ENCODE data around the gene TRPM4.

TRPM4 gene

DNA sequence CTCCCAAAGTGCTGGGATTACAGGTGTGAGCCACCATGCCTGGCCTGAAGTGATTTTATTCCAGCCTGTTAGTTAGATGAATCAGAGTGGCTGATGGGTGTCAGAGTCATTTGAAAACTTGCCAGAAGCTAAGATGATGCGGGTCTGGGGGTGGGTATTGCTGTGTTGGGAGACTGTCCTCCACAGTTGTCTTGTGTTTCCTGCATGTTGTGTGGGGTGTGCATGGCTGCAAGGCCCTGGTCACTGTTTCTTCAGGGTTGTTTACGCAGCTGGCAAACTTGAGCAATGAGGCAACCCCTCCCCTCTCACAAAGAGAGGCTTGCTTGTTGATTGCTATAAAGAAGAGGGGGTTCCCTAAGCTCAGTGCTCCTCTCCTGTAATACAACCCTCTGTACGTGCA, 71.8 kb downstream of the TRPM4 start:
- Histone ChIP-seq H3K9me2 (replicated peaks; ENCODE audit: low read depth, low read length) (no peaks in the 10 kb centered on the region), H3K4me1 (ENCODE audit: insufficient read depth, low read length, poor library complexity, severe bottlenecking) (no peaks in the 10 kb centered on the region), H3F3A (ENCODE audit: low read depth) (no peaks in the 10 kb centered on the region), H3K9me3 (ENCODE audit: insufficient read depth, low read depth, low read length) (no peaks in the 10 kb centered on the region), H3K4me3 (ENCODE audit: low read length, poor library complexity, severe bottlenecking) (no peak overlapping the region), H3K4me2 (ENCODE audit: low read depth, low read length, poor library complexity, severe bottlenecking) (no peak overlapping the region), H2AFZ (ENCODE audit: low read length) (no peak overlapping the region), H3K27me3 (ENCODE audit: insufficient read depth, low read length, poor library complexity, severe bottlenecking) (no peaks in the 10 kb centered on the region), H3K9ac (ENCODE audit: low read depth, low read length, poor library complexity, severe bottlenecking) (no peak overlapping the region), H3K36me3 (ENCODE audit: insufficient read depth, low read length) (no peaks in the 10 kb centered on the region), H3K79me2 (ENCODE audit: insufficient read depth, low read length) (no peaks in the 10 kb centered on the region), H4K20me1 (ENCODE audit: insufficient read depth, low read length, poor library complexity, severe bottlenecking) (no peaks in the 10 kb centered on the region)
- TF ChIP-seq EZH2phosphoT487 (IDR thresholded peaks at IDR 0.05; ENCODE audit: borderline replicate concordance): no peak
- TF ChIP-seq, protein P1, sequence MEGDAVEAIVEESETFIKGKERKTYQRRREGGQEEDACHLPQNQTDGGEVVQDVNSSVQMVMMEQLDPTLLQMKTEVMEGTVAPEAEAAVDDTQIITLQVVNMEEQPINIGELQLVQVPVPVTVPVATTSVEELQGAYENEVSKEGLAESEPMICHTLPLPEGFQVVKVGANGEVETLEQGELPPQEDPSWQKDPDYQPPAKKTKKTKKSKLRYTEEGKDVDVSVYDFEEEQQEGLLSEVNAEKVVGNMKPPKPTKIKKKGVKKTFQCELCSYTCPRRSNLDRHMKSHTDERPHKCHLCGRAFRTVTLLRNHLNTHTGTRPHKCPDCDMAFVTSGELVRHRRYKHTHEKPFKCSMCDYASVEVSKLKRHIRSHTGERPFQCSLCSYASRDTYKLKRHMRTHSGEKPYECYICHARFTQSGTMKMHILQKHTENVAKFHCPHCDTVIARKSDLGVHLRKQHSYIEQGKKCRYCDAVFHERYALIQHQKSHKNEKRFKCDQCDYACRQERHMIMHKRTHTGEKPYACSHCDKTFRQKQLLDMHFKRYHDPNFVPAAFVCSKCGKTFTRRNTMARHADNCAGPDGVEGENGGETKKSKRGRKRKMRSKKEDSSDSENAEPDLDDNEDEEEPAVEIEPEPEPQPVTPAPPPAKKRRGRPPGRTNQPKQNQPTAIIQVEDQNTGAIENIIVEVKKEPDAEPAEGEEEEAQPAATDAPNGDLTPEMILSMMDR (conservative IDR thresholded peaks at IDR 0.05; ENCODE audit: low read length): no peak

DNA sequence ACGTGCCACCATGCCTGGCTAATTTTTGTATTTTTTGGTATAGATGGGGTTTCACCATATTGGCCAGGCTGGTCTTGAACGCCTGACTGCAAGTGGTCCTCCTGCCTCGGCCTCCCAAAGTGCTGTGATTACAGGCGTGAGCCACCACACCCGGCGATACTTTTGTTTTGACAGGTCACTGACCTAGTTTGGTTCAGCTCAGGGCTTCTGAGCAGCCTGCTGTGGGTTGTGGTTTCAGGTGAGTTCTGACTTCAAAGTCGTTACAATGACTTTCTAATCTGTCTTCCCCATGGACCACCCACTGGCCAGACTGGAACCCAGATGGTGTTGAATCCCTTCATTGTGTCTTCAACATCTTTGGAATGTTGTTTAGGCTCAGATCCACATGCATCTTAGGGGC, 73.8 kb downstream of the TRPM4 start:
- no peak overlapping the region for H3K4me3 ChIP-seq (ENCODE audit: low read length, poor library complexity, severe bottlenecking)

DNA sequence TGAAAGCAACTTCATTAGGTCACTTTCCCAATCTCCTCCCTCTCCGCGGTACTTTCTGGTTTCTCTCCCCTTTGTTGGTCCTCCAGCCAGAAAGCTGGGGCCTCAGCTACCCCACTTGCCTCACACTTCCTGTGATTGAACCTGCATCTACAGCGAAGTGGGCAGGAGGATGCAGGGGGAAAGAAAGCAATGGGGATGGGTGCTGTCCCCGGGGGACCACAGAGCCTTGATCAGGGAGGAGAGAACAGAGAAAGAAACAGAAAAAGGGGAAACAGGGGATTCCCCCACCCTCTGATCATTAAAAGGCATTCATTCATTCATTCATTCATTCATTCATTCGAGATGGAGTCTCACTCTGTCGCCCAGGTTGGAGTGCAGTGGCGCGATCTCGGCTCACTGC, 74.2 kb downstream of the TRPM4 start:
- TF ChIP-seq, protein P1 (conservative IDR thresholded peaks at IDR 0.05; ENCODE audit: low read length): no peak
- no peak for TF ChIP-seq EZH2phosphoT487 (IDR thresholded peaks at IDR 0.05; ENCODE audit: borderline replicate concordance)
- H3K27me3 ChIP-seq (ENCODE audit: insufficient read depth, low read length, poor library complexity, severe bottlenecking): no peaks in the 10 kb centered on the region
- no peaks in the 10 kb centered on the region for H3K4me1 ChIP-seq (ENCODE audit: insufficient read depth, low read length, poor library complexity, severe bottlenecking)
- no peak overlapping the region for H2AFZ ChIP-seq (ENCODE audit: low read length)
- H3K9me3 ChIP-seq (ENCODE audit: insufficient read depth, low read depth, low read length): no peaks in the 10 kb centered on the region
- no peaks in the 10 kb centered on the region for H3K9me2 ChIP-seq (replicated peaks; ENCODE audit: low read depth, low read length)
- no peaks in the 10 kb centered on the region for H3K79me2 ChIP-seq (ENCODE audit: insufficient read depth, low read length)
- no peaks in the 10 kb centered on the region for H3K36me3 ChIP-seq (ENCODE audit: insufficient read depth, low read length)
- no peaks in the 10 kb centered on the region for H3F3A ChIP-seq (ENCODE audit: low read depth)
- H3K4me2 ChIP-seq (ENCODE audit: low read depth, low read length, poor library complexity, severe bottlenecking): no peak overlapping the region
- no peak overlapping the region for H3K4me3 ChIP-seq (ENCODE audit: low read length, poor library complexity, severe bottlenecking)
- H3K9ac ChIP-seq (ENCODE audit: low read depth, low read length, poor library complexity, severe bottlenecking): no peak overlapping the region
- H4K20me1 ChIP-seq (ENCODE audit: insufficient read depth, low read length, poor library complexity, severe bottlenecking): no peaks in the 10 kb centered on the region

More for the DNA sequence above, 73.8 kb downstream of the TRPM4 start:
- Histone ChIP-seq H3K79me2 (ENCODE audit: insufficient read depth, low read length) (no peaks in the 10 kb centered on the region), H3K9me3 (ENCODE audit: insufficient read depth, low read depth, low read length) (no peaks in the 10 kb centered on the region), H3K36me3 (ENCODE audit: insufficient read depth, low read length) (no peaks in the 10 kb centered on the region), H3K4me1 (ENCODE audit: insufficient read depth, low read length, poor library complexity, severe bottlenecking) (no peaks in the 10 kb centered on the region), H3K27me3 (ENCODE audit: insufficient read depth, low read length, poor library complexity, severe bottlenecking) (no peaks in the 10 kb centered on the region), H2AFZ (ENCODE audit: low read length) (no peak overlapping the region), H3F3A (ENCODE audit: low read depth) (no peaks in the 10 kb centered on the region), H4K20me1 (ENCODE audit: insufficient read depth, low read length, poor library complexity, severe bottlenecking) (no peaks in the 10 kb centered on the region), H3K4me2 (ENCODE audit: low read depth, low read length, poor library complexity, severe bottlenecking) (no peak overlapping the region), H3K9ac (ENCODE audit: low read depth, low read length, poor library complexity, severe bottlenecking) (no peak overlapping the region), H3K9me2 (replicated peaks; ENCODE audit: low read depth, low read length) (no peaks in the 10 kb centered on the region)
- TF ChIP-seq, protein P1 (conservative IDR thresholded peaks at IDR 0.05; ENCODE audit: low read length): no peak
- TF ChIP-seq EZH2phosphoT487 (IDR thresholded peaks at IDR 0.05; ENCODE audit: borderline replicate concordance): no peak

All from Loucy (cell line).